NCI-H460 (cell line): ENCODE data around the gene RRM2. TPM values are rescaled to one million over a fixed set of nuclear protein-coding genes. Genes with fewer than 3 reads are reported as not detected.
"Not testable (repeated sequence)": the region's sequence is repeated elsewhere in the genome, so short reads cannot be mapped to it uniquely, and the experiment has no call there.

Experiments
- DNase-seq: peaks from one replicate; pipeline ENCODE4 v3.0.0-alpha.2; 2016; ENCODE audit warnings: low read depth; ENCODE audit errors: extremely low read depth
- total RNA-seq: library from RNA; depleted of rRNA; stranded (reverse); fragments of >200 nt; shearing (Covaris generic); gene quantifications from 2 replicates; pipeline ENCODE4 v1.2.3, GENCODE V29; 2014

Gene RRM2
- total RNA-seq, 1 experiment from 2014 or later, result 68.7 TPM

DNA sequence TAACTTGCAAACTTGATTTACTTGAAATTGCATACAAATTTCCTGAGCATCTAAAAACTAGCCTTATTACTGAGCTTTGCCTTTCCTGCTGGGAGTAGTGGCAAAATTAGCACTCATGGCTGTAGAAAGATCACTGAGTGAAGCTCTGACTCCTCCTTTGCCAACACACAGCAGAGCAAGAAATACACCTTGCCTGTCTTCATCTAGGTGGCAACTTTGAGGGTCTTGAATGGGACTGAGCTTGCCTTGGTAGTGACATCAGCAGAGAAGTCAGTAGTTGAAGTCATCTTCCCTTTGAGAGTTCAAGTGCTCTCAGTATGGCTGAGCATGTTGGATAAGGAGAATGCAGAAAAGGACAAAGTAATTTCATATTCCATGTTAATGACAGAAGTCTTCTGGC lies 5.9 kb downstream of the RRM2 start:
- no peak for DNase-seq

DNA sequence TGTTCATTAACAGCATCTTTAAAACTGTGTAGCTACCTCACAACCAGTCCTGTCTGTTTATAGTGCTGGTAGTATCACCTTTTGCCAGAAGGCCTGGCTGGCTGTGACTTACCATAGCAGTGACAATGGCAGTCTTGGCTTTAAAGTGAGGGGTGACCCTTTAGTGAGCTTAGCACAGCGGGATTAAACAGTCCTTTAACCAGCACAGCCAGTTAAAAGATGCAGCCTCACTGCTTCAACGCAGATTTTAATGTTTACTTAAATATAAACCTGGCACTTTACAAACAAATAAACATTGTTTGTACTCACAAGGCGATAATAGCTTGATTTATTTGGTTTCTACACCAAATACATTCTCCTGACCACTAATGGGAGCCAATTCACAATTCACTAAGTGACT lies 7.0 kb downstream of the RRM2 start:
- no peak for DNase-seq

DNA sequence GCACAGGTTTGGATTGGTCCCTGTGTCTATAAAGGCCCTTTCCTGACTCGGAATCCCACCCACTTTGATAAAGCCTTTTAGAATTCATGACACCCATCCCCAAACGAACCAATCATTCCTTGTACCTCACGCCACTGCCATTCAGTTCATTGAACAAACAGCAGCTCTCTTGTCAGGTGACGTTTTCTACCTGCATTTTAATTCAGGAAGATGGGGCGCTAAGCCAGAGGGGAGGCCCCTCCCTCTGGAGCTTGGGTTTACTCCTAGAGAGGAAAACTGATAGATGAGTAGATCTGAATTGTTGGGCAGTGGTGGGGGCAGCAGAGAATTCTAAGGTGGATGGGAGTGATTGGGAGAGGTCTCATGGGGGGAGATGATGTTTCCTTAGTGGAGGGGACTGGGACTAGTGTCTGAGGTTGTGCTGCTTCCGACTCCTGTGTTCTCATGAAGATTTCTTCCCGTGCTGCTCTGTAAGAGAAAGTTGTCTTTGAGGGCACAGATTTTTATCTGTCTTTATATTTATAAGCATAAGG lies 9.6 kb downstream of the RRM2 start:
- no peak for DNase-seq

DNA sequence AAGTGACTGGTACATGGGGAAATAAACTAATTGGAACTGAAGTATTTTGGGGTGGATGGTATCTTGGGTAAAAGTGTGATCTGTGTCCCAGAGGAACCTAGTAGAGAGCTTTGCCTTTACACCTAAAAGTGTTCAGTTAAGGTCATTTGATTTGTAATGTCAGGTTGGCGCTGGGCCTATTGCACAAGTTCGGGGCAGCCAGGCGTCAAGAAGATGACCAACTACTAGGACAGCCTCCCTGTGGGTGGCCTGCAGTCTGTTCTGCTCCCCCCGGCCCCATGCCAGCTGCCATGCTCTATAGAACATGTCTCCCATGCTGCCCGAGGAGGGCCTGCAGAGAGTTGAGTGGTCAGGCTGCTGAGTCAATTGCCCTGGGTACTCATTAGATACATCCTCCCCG lies 10.1 kb downstream of the RRM2 start:
- no peak for DNase-seq

DNA sequence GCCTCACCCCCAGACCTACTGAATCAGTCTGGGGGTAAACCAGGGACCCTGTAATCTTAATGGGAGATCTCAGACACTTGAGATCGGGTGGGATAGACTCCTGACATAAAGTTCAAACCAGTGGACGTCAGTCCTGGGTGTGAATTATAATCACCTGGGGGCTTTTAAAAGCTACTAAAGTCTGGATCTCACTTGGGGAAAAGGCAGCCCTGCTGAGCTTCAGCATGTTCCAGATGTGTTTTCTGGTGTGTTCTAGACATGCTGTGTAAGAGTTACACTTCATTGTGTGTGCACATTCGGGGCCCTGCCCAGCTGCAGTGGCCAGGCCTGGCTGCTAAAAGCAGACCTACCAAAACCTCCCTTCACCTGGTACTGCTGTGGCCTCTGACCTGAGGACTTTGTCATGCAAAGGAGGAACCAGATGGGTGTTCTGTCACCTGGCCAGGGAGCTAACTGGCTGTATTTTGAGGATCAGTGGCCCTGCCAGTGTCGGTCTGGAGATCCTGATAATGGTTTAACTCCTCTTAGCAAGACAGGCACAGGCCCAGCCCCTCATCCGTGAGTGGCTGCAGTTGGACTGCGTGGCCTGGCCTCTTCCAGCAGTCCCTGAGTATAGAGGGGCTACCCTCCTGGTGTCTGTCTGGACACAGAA lies 10.6 kb downstream of the RRM2 start:
- no peak for DNase-seq

DNA sequence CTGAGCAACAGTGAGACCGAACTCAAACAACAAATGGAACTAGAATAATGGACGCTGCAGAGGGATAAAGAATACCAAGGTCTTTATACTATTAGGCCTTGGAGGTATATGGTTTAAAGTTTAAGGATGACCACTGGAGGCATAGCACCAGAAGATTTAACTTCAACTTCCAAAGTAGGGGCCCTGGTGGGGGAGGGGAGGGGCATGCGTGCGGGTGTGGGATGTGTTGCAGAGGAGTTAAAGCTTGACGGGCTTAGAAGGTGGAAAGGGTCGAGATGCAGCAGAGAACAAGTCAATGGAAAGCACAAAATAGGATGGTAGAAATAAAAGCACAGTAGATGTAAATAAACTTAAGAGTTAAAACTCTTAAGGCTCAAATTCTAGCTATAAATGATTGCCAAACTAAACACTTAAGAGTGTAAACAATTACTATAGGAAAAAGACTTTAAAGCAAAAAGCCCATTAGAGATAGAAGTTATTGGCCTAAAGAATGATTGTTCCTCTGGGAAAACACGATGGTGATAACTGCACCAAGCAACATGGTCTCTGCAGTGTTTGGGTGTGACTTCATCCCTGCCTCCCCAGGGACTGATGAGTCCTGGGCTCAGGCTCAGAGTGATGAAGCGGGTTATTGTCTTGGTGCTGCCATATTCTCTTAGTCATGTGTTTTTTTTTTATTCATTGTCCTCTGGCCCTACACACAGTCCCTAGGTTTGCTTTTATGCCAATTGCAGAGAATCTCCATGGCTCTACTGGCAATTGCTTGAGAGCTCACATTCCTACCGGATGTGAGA lies 13.0 kb downstream of the RRM2 start:
- peak; percentile 76 for DNase-seq

DNA sequence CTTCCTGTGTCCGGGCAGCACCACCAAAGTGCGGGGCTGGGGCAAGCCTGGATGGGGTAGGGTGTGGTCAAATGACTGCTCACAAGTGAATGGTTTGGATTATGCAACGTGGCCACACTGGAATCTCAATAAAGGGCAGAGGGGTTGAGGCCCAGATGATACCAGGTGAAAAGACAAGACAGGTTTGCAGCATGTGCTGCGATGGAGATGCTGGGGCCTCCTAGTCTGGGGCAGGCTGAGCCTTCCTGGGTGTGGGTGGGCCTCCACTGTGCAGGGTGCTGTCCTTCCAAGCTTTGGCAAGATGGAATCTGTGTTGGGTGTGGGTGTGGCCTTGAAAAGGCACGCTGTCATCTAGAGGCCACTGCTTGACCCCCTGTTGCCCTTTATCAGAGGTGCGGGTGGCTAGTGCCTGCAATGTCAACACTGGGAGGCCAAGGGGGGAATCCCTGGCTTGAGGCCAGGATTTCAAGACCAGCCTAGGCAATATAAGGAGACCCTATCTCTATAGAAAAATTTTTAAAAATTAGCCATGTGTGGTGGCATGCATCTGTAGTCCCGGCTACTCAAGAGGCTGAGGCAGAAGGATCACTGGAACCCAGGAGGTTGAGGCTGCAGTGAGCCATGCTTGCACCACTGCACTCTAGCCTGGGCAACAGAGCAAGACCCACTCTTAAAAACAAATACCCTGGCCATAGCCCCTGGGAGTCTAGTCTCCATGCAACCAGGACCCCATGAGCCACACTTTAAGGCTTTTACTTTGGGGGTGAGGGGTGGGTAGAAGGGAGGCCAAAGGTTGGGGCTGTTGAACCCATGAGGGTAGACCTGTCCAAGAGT lies 13.8 kb downstream of the RRM2 start:
- no peak for DNase-seq

DNA sequence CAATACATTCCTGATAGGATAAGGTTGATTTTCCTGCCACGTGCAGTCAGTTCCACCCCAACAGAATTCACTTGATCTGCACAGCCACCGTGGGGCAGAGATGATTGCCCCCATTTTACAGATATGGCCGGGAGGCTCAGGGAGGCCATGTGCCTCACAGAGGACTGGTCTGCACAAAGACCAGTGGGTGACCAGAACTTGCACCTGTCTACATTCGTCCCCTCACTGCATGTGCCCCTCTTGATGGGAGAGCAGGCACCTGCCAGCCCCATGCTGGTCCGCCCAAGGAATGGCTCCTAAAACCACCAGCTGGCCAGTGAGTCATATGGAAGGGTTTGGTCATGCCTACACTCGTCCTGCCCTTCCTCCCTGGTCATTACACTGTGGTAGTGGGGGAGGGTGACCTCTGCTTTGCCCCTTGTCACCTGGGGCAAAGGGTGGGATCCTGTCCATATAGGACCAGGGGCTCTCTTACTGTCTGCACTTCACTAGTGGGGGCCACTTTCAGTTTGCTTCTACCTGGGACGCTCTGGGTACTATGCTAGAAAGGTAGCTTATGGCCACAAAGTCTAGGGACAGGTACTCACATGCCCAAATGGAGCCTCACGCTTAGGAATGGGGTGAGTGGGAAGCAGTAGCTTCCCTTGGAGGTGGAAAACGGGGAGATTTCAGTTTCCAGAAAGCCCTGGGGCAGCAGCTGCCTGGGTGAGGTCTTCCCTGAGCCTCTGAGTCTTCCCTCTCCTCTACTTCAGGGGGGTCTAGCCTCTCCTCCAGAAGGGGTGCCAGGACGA lies 14.7 kb downstream of the RRM2 start:
- no peak for DNase-seq

DNA sequence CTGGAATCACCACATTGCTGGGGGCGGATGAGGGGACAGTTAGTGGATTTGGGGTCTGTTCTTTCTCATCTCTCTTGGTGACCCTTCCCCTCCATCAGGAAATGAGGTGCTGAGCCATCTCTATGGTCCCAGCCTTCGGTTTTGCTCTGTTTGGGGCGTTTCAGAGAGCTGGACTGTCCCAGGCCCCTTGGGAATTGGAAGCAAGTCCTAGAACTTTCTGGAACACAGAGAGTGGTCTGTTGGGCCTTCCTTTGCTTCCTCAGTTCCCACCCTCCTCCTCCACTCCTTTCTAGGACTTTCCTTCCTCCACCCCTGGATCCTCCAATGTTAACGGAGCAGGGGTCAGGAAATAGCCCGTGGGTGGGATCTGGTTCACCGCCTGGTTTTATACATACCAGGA lies 17.0 kb downstream of the RRM2 start:
- no peak for DNase-seq

DNA sequence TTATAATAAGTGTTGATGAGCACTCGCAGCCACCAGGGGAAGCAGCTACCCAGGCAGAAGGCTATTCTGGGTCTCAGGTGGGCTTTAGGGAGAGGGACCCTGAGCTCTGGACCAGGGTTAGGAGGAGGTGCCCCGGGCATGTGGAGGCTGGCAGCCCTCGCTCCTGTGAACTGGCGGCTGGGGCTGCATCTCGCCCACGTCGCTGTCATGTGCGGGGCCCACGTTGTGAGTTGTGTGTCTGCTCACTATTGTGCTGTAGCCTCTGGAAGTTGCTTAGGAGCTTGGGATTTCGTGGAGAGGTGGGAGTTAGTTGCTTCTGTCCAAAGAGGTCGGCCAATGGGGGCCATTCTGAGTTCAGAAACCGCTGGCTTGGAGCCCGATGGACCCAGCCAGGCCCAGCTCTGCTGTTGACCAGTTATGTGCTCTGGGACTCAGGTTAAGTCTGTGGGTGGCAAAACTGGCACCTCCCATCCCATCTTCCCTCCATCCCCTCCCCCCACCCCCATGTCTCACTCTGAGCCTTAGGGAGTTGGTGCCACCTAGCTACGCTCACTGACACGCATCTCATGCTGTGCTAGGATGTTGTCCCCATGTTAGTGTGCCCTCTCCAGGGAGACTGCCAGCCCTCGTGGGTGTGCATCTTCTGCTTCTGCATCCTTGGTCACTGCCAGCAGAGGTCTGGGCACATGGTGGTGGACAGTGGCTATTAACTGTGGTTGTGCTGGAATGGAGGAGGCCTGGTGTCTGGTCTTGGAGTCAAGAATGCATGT lies 18.5 kb downstream of the RRM2 start:
- DNase-seq, result no peak

DNA sequence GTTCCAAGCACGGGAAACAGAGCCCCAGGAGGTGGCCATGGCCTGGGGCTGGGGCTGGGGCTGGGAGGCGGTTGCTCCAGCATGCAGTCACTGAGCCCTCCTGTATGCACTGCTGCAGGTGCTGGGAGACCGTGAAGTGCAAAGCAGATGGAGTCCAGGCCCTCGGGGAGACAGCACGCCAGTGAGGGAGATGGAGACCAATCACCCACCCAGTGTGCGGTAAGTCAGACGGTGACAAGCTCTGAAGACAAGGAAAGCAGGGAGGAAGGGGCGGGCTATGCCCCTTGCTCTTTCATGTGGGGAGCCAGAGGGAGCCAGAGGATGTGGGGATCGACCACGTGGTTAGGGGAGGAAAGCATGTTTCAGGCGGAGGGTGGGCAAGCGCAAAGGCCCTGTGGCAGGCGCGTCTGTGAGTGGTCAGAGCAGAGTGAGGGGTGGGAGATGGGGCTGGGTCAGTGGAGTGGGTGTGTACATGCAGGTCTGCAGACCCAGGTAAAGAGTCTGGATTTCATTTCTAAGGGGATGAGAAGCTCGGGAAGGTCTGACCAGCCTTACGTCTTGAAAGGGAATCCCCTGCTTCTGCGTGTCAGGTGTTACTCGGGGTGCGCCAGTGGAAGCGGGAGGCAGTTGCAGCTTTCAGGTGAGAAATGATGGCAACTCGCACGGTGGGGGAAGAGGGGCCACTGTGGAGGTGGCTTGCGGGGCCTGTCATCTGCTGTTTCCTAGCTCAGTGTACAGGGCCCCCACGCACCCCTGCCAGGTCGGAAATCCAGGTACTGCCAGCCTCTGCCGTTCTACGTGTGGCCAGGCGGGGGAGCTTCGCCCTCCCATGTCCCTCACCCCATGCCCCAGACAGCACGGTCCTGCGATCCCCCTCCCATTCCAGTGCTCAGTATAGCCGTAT lies 19.4 kb downstream of the RRM2 start:
- no peak for DNase-seq

DNA sequence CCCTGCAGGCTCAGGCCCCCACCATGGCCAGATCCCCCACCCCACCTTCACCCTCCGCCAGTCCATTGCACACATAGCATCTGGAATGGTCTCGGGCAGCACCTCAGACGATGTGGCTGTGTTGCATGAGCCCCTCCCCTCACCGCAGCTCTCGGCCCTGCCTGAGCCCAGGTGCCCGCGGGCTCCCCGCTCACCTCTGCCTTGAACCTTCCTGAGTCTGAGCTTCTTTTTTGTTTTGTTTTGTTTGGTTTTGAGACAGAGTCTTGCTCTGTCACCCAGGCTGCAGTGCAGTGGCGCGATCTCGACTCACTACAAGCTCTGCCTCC lies 20.1 kb downstream of the RRM2 start:
- no peak for DNase-seq

DNA sequence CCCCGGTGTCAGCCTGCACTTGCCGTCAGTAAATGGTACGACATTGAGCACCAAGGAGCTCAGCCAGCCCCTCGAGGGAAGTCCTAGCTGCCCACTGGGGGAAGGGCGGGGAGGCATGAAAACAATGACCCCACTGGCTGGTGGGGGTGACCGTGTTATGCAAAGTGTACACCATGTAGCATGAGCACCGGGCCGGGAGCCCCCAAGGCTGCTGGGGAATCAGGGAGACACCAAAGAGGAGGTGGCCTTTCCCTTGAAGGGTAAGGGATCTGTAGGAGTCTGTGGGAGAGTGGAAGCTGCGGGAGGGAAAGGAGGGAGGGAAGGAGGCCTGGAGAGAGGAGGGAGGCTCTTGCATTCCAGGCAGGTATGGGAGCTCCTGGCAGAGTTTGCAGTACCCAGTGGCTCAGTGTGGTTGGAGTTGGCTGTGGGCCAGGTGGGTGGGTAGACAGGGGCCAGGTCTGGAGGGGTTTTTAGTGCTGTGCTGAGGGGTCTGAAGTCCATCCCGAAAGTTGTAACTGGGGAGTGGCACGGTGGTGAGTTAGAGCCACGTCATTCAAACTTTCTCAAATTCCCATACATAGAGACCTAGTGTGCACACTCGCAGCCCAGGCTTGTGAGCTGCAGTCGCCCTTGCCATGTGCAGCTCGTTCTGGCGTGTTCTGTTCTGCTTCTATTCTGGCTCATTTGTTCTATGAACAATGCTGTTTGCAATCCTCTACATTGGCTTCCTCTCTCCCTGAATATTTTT lies 22.4 kb downstream of the RRM2 start:
- no peak for DNase-seq

DNA sequence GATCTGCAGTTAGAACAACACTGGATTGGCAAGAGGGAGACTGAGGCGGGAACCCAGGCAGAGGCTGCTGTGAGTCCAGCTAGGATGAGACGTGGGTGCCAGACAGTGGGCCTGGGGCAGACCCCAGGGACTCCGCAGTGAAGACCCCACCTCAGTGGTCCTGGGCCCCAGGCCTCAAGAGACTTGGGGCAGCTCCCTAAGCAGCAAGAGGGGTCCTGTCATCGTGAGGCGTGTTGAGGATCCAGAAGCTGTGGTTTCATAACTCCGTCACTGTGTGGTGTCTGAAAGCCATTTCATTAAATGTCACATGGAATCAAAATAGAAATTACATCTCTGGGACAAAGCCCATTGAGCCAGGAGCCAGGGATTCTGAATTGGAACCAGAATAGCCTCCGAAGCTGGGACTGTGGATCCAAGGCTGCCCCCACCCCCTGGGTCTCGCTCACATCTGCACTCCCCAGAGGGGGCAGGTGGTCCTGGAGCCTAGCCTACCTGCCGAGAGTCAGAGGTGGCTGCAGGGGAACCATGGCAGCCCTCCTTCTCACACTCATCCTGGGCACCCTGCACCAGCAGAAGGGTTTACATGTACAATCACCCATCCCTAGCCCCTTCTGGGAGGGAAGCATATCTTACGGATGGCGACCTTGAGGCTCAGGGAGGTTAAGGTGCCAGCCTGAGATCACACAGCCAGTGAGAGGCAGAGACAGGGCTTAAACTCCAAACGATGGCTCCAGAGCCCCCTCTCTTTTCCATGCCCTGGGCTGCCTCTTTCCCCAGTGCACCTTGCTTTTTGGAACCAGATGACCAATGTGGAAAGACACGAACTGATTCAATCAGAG lies 23.2 kb downstream of the RRM2 start:
- DNase-seq, result no peak

DNA sequence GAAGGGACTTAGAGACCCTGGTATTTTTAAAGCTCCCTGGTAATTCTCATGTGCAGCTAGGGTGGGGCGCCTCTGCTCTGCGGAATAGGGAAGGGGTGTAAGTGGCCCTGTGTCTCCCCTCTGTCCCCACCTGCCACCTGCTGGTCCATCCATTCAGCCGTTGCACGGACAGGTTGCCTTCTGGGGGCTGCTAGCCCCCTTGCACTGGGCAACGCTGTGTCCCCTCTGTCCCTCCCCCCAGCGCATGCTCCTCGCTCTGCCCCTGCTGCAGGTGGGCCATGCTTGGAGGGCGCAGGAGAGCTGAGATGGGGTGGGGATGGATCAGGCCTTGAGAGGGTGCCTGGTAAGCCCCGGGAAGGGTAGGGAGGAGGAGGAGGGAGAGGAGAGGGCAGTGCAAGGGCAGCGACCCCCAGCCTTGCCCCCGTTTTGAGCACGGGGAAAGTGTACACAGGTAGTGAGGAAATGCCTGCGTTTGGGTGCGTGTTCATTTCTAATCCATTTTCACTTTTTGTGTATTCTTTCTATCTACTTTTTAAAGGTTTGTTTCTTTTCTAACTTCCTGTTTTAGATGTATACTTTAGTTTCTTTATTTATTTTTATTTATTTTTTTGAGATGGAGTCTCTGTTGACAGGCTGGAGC lies 23.9 kb downstream of the RRM2 start:
- no peak for DNase-seq

DNA sequence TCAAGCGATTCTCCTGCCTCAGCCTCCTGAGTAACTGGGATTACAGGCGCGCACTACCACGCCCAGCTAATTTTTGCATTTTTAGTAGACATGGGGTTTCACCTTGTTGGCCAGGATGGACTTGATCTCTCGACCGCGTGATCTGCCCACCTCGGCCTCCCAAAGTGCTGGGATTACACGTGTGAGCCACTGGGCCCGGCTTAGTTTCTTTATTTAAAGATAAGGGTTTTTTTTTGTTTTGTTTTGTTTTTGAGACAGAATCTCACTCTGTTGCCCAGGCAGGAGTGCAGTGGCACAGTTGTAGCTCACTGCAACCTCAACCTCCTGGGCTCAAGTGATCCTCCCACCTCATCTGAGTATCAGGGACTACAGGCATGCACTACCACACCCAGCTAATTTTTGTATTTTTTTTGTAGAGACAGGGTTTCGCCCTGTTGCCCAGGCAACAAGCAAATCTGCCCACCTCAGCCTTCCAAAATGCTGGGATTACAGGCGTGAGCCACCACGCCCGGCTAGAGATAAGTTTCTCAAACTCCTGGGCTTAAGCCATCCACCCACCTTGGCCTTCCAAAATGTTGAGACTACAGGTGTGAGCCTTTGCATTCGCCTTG lies 24.6 kb downstream of the RRM2 start:
- not testable (repeated sequence) for DNase-seq
